Pons (tissue), 1 donor: ENCODE measurements around the gene FHIT.

Experiments
- DNase-seq: peaks from one replicate; pipeline ENCODE4 v3.0.0-alpha.2; 2016; ENCODE audit warnings: low spot score

The FHIT gene

GRCh38 chr3:59996056-59996455, 1255.2 kb downstream of the FHIT start:
- peak; percentile 30 for DNase-seq

- no peak for DNase-seq
Measured at GRCh38 chr3:59995563-59995962, 1255.7 kb downstream of the FHIT start.

- no peak for DNase-seq
Measured at GRCh38 chr3:59994732-59995304, 1256.4 kb downstream of the FHIT start.

GRCh38 chr3:59992578-59992977, 1258.7 kb downstream of the FHIT start:
- peak; percentile 14 for DNase-seq

GRCh38 chr3:59990915-59991314, 1260.3 kb downstream of the FHIT start:
- DNase-seq: no peak

- DNase-seq: no peak
Measured at GRCh38 chr3:59982510-59982909, 1268.7 kb downstream of the FHIT start.

GRCh38 chr3:59981377-59981776, 1269.9 kb downstream of the FHIT start:
- no peak for DNase-seq

- no peak for DNase-seq
Measured at GRCh38 chr3:59980576-59980975, 1270.7 kb downstream of the FHIT start.

- no peak for DNase-seq
Measured at GRCh38 chr3:59979542-59979941, 1271.7 kb downstream of the FHIT start.

GRCh38 chr3:59978979-59979378, 1272.3 kb downstream of the FHIT start:
- no peak for DNase-seq

- DNase-seq: no peak
Measured at GRCh38 chr3:59970796-59971195, 1280.5 kb downstream of the FHIT start.

- DNase-seq: no peak
Measured at GRCh38 chr3:59970376-59970775, 1280.9 kb downstream of the FHIT start.

GRCh38 chr3:59968513-59969045, 1282.7 kb downstream of the FHIT start:
- DNase-seq: peak; percentile 75

GRCh38 chr3:59963676-59964075, 1287.6 kb downstream of the FHIT start:
- DNase-seq: no peak

GRCh38 chr3:59957150-59957549, 1294.1 kb downstream of the FHIT start:
- DNase-seq: no peak

- no peak for DNase-seq
Measured at GRCh38 chr3:59953104-59953503, 1298.1 kb downstream of the FHIT start.

GRCh38 chr3:59949311-59949710, 1301.9 kb downstream of the FHIT start:
- DNase-seq: no peak

- no peak for DNase-seq
Measured at GRCh38 chr3:59946401-59946800, 1304.9 kb downstream of the FHIT start.

GRCh38 chr3:59940718-59941117, 1310.5 kb downstream of the FHIT start:
- DNase-seq: no peak

- DNase-seq: no peak
Measured at GRCh38 chr3:59939826-59940426, 1311.3 kb downstream of the FHIT start.

- DNase-seq: no peak
Measured at GRCh38 chr3:59938828-59939227, 1312.4 kb downstream of the FHIT start.

GRCh38 chr3:59937201-59937600, 1314.1 kb downstream of the FHIT start:
- DNase-seq: no peak

- DNase-seq: no peak
Measured at GRCh38 chr3:59936472-59936871, 1314.8 kb downstream of the FHIT start.

GRCh38 chr3:59935025-59935424, 1316.2 kb downstream of the FHIT start:
- DNase-seq: no peak
